SK-N-SH (cell line): ENCODE data around the gene BCL11A. TPM values are rescaled to one million over a fixed set of nuclear protein-coding genes. Genes with fewer than 3 reads are reported as not detected.

Experiments used
- CTCF ChIA-PET: fragments of 300-600, 350-600 bp; formaldehyde crosslinking; extraction: SDS; loops from one replicate; lab custom pipeline; 2021; lab: Yijun Ruan, JAX
- POLR2A ChIA-PET: fragments of 350-600 bp; sonication (Branson Sonifier 250); formaldehyde crosslinking; extraction: SDS; loops from one replicate; lab custom pipeline; 2020; ENCODE audit warnings: antibody characterized with exemption, inconsistent platforms; lab: Yijun Ruan, JAX
- DNase-seq: peaks from one replicate; pipeline ENCODE4 v3.0.0; 2012
- H2AFZ ChIP-seq: fragments of 200-600 bp; sonication (generic); 2 replicates; pipeline ENCODE4 v1.8.1; 2016; ENCODE audit warnings: antibody characterized with exemption, mild to moderate bottlenecking, low read depth
- H3F3A ChIP-seq: fragments of 200-600 bp; sonication (generic); replicated peaks from 2 replicates; pipeline ENCODE3; 2016; ENCODE audit warnings: antibody characterized with exemption, mild to moderate bottlenecking; ENCODE audit not compliant: insufficient read depth
- H3K27ac ChIP-seq, 2 experiments: fragments of 200-500 bp in 1 of 2; fragments of 200-600 bp in 1 of 2; sonication (Bioruptor generic) in 1 of 2; sonication (generic), shearing (Covaris generic) in 1 of 2; 2 replicates each; pipeline versions ENCODE4 v1.5.1 to v1.6.1; 2014 to 2016; ENCODE audit warnings: low read depth in 2 of 2, inconsistent platforms in 1 of 2, low read length in 1 of 2, mild to moderate bottlenecking in 1 of 2, mixed read lengths in 1 of 2
- H3K27me3 ChIP-seq: fragments of 200-600 bp; sonication (generic), shearing (Covaris generic); 2 replicates; pipeline ENCODE4 v1.6.1; 2016; ENCODE audit warnings: mixed run types; ENCODE audit not compliant: insufficient read depth
- H3K36me3 ChIP-seq, 2 experiments: fragments of 200-500 bp in 1 of 2; fragments of 200-600 bp in 1 of 2; sonication (Bioruptor generic) in 1 of 2; sonication (generic) in 1 of 2; replicated peaks in 1 of 2; 2 replicates each; pipeline versions ENCODE3 to v1.5.1; 2014 to 2016; ENCODE audit warnings: low read length in 1 of 2, mild to moderate bottlenecking in 1 of 2; ENCODE audit not compliant: insufficient read depth in 2 of 2, control insufficient read depth in 1 of 2
- H3K4me1 ChIP-seq, 2 experiments: fragments of 200-500 bp in 1 of 2; fragments of 200-600 bp in 1 of 2; sonication (Bioruptor generic) in 1 of 2; sonication (generic), shearing (Covaris generic) in 1 of 2; 2 replicates each; pipeline versions ENCODE4 v1.5.1 to v1.6.1; 2014 to 2016; ENCODE audit warnings: low read depth in 1 of 2, low read length in 1 of 2, mixed run types in 1 of 2; ENCODE audit not compliant: insufficient read depth in 2 of 2, control insufficient read depth in 1 of 2
- H3K4me2 ChIP-seq: fragments of 200-600 bp; sonication (generic), shearing (Covaris generic); 2 replicates; pipeline ENCODE4 v1.6.1; 2017; ENCODE audit warnings: mixed run types
- H3K4me3 ChIP-seq, 2 experiments: fragments of 200-500 bp in 1 of 2; fragments of 200-600 bp in 1 of 2; sonication (Bioruptor generic) in 1 of 2; sonication (generic), shearing (Covaris generic) in 1 of 2; 2 replicates each; pipeline versions ENCODE4 v1.5.1 to v1.8.1; 2014 to 2016; ENCODE audit warnings: low read depth in 2 of 2, inconsistent platforms in 1 of 2, low read length in 1 of 2, mild to moderate bottlenecking in 1 of 2, mixed read lengths in 1 of 2, moderate library complexity in 1 of 2
- H3K79me2 ChIP-seq: fragments of 200-600 bp; sonication (generic); 2 replicates; pipeline ENCODE4 v1.8.1; 2017; ENCODE audit warnings: mild to moderate bottlenecking; ENCODE audit not compliant: insufficient read depth
- H3K9ac ChIP-seq: fragments of 200-600 bp; sonication (generic); 2 replicates; pipeline ENCODE4 v1.6.1; 2017; ENCODE audit warnings: mixed run types
- H3K9me2 ChIP-seq: fragments of 200-600 bp; sonication (generic); 2 replicates; pipeline ENCODE4 v1.6.1; 2017; ENCODE audit warnings: mixed run types
- H3K9me3 ChIP-seq: fragments of 200-600 bp; sonication (generic); 2 replicates; pipeline ENCODE4 v1.6.1; 2017; ENCODE audit warnings: mixed run types, mild to moderate bottlenecking, moderate library complexity
- H4K20me1 ChIP-seq: fragments of 200-600 bp; sonication (generic); 2 replicates; pipeline ENCODE4 v1.6.1; 2017; ENCODE audit warnings: mild to moderate bottlenecking, mixed run types; ENCODE audit not compliant: insufficient read depth
- CHD2 ChIP-seq: fragments of 150-350 bp; IDR thresholded peaks from 2 replicates; pipeline ENCODE4 v1.6.1; 2018; ENCODE audit warnings: low read length; ENCODE audit not compliant: partially characterized antibody
- CTCF ChIP-seq: fragments of 200-600 bp; sonication (generic); IDR thresholded peaks from 2 replicates; pipeline ENCODE4 v1.6.1; 2017; ENCODE audit warnings: antibody characterized with exemption, mild to moderate bottlenecking, moderate library complexity
- EP300 ChIP-seq, 2 experiments: IDR thresholded peaks; 2 replicates each; pipeline versions ENCODE4 v1.4.0 to v1.6.1; 2012; ENCODE audit warnings: borderline replicate concordance in 1 of 2, low read depth in 1 of 2, low read length in 1 of 2
- FOSL2 ChIP-seq: IDR thresholded peaks from 2 replicates; pipeline ENCODE4 v1.4.0; 2012; ENCODE audit warnings: low read depth, mild to moderate bottlenecking, moderate library complexity, borderline replicate concordance
- FOXJ3 ChIP-seq: sonication (generic); formaldehyde crosslinking; IDR thresholded peaks from 2 replicates; pipeline ENCODE4 v1.5.1; 2020; ENCODE audit warnings: mild to moderate bottlenecking, missing genetic modification reagents
- GATA2 ChIP-seq: sonication (generic); formaldehyde crosslinking; IDR thresholded peaks from 2 replicates; pipeline ENCODE4 v1.5.0; 2020; ENCODE audit warnings: mild to moderate bottlenecking, missing genetic modification reagents
- JUND ChIP-seq: IDR thresholded peaks from 2 replicates; pipeline ENCODE4 v1.4.0; 2012
- MXI1 ChIP-seq: IDR thresholded peaks from 2 replicates; pipeline ENCODE4 v1.6.1; 2012; ENCODE audit warnings: mild to moderate bottlenecking, low read depth, low read length, improper control_type of control experiment
- NFIC ChIP-seq: IDR thresholded peaks from 2 replicates; pipeline ENCODE4 v1.4.0; 2012; ENCODE audit warnings: borderline replicate concordance
- NRF1 ChIP-seq: IDR thresholded peaks from 2 replicates; pipeline ENCODE4 v1.6.1; 2012; ENCODE audit warnings: low read depth, mild to moderate bottlenecking, low read length
- RXRA ChIP-seq: IDR thresholded peaks from 2 replicates; pipeline ENCODE4 v1.4.0; 2012; ENCODE audit warnings: low read depth, mild to moderate bottlenecking, borderline replicate concordance
- SIN3A ChIP-seq: IDR thresholded peaks from 2 replicates; pipeline ENCODE4 v1.6.1; 2012; ENCODE audit warnings: low read depth, mild to moderate bottlenecking, low read length, moderate library complexity, borderline replicate concordance
- SMC3 ChIP-seq: IDR thresholded peaks from 2 replicates; pipeline ENCODE4 v1.6.1; 2012; ENCODE audit warnings: low read depth, low read length, improper control_type of control experiment
- TCF12 ChIP-seq: IDR thresholded peaks from 2 replicates; pipeline ENCODE4 v1.4.0; 2012
- TEAD4 ChIP-seq: IDR thresholded peaks from 2 replicates; pipeline ENCODE4 v1.4.0; 2012; ENCODE audit warnings: mild to moderate bottlenecking, borderline replicate concordance; ENCODE audit not compliant: insufficient read depth
- USF2 ChIP-seq: fragments of 150-350 bp; IDR thresholded peaks from 2 replicates; pipeline ENCODE4 v1.6.1; 2017; ENCODE audit warnings: antibody characterized with exemption, low read length, low read depth, borderline replicate concordance
- YY1 ChIP-seq: IDR thresholded peaks from 2 replicates; pipeline ENCODE4 v1.4.0; 2012; ENCODE audit warnings: low read depth, mild to moderate bottlenecking
- WGBS: methylation state at CpG from one replicate; pipeline ENCODE4 v1.1.6; 2017; ENCODE audit warnings: low lambda C conversion rate; 5-methylcytosine and 5-hydroxymethylcytosine counted together
- polyA plus RNA-seq, 3 experiments: library from polyadenylated mRNA; depleted of rRNA; stranded (reverse); fragments of >200 nt; gene quantifications; 2 replicates each; pipeline ENCODE4 v1.2.3, GENCODE V29; 2012

BCL11A gene
- polyA plus RNA-seq, 1 of the 3 experiments (the other 2 are of a cell fraction), result 1.9 TPM

DNA sequence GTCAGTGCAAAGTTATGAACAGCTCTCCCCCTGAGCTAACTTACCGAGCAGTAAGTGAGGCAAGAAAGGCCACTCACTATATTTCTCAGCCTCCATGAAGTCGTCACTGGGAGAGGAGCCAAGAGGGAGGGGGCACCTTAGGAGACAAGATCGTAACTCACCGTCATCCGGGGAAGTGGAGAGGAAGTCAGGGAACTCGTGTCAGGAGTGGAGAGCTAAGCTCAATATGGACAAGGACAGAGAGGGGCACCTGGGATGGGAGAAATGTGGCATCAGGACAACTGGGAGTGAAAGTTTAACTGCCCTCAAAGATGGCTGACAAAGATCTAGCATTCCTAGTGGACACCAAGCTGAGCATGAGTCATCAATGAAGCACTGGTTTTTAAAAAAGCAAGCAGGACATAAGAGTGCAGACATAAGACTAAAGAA lies 37.1 kb downstream of the BCL11A start (continued):
- peak; percentile 88 for TF ChIP-seq YY1
- no peak for TF ChIP-seq FOXJ3 (CRISPR knock-in tag)
- no peak for TF ChIP-seq RXRA
- TF ChIP-seq MXI1, result no peak
- no peak for TF ChIP-seq USF2
- TF ChIP-seq TEAD4, result 0 out of 2 replicates have a peak, but pooled peaks have one; percentile 26
- no peak for TF ChIP-seq CHD2
- TF ChIP-seq FOSL2, result peak; percentile 86
- TF ChIP-seq EP300 (IDR thresholded peaks at IDR 0.05; ENCODE audit: borderline replicate concordance in 1 of 2, low read depth in 1 of 2, low read length in 1 of 2), result no peak
- peak; percentile 67 for TF ChIP-seq NFIC
- TF ChIP-seq TCF12, result peak; percentile 49; the same call in 1 of the 2 replicates
- TF ChIP-seq CTCF, result no peak
- TF ChIP-seq SMC3, result no peak
- TF ChIP-seq NRF1, result no peak
- no peak for TF ChIP-seq GATA2

- 50% methylated on average over 7 of the region's 7 CpGs for WGBS
- CTCF ChIA-PET, result interaction anchor here (0.6 to 1.5 kb wide), 2 partner anchors 34 to 66 kb away, joined by 3 to 5 read pairs; no protein-coding TSS in a partner anchor
- TF ChIP-seq FOSL2 (peak; percentile 86), SIN3A (no peak), JUND (peak; percentile 58), CTCF (peak; percentile 53), EP300 (IDR thresholded peaks at IDR 0.05; ENCODE audit: borderline replicate concordance in 1 of 2, low read depth in 1 of 2, low read length in 1 of 2) (peak in 1 of 2 experiments; percentile 43; a peak in 1 of 4 replicates), USF2 (no peak), TCF12 (0 out of 2 replicates have a peak, but pooled peaks have one; percentile 36)
- TF ChIP-seq, all 33 proteins: peak for 5
- H3K9ac ChIP-seq, result peak overlapping the region; percentile 85
- H3K9me3 ChIP-seq, result no peaks in the 10 kb centered on the region
- POLR2A ChIA-PET, result no interaction called here
- H3F3A ChIP-seq, result peaks cover 33% of the 10 kb centered on the region
- no peak for DNase-seq
- H3K36me3 ChIP-seq, result no peaks in the 10 kb centered on the region
- H3K79me2 ChIP-seq, result peaks cover 16% of the 10 kb centered on the region
- no peaks in the 10 kb centered on the region for H3K27me3 ChIP-seq
- peak overlapping the region; percentile 85 for H2AFZ ChIP-seq
- H3K4me2 ChIP-seq, result peak overlapping the region; percentile 66
- H3K4me3 ChIP-seq, result peak overlapping the region; percentile 15 to 49; a peak in 3 of 4 replicates
- H4K20me1 ChIP-seq, result no peaks in the 10 kb centered on the region
- peak overlapping the region; percentile 75 to 100; a peak in 3 of 4 replicates for H3K27ac ChIP-seq
- peaks cover 0 to 22% of the 10 kb centered on the region in 2 experiments; a peak in 3 of 4 replicates for H3K4me1 ChIP-seq
- H3K9me2 ChIP-seq, result no peaks in the 10 kb centered on the region
These were observed 37.7 kb downstream of the BCL11A start for GRCh38 chr2:60515721-60516226.
